Breast epithelium (tissue), 3 donors: ENCODE data around the gene PPFIA1.

ENCODE experiments used
- CTCF ChIP-seq, 3 donors: fragments of 450-650 bp; IDR thresholded peaks; one replicate each; pipeline ENCODE4 v1.5.1; 2016 to 2017; ENCODE audit warnings: antibody characterized with exemption in 3 of 3, mild to moderate bottlenecking in 3 of 3, moderate library complexity in 3 of 3
- POLR2A ChIP-seq: fragments of 450-650 bp; IDR thresholded peaks from one replicate; pipeline ENCODE4 v1.6.1; 2016; ENCODE audit warnings: antibody characterized with exemption, mild to moderate bottlenecking, moderate library complexity
- POLR2AphosphoS5 ChIP-seq, 3 donors: sonication (generic); formaldehyde crosslinking; IDR thresholded peaks; one replicate each; pipeline ENCODE4 v1.6.1; 2017; ENCODE audit warnings: antibody characterized with exemption in 3 of 3

- no peak for TF ChIP-seq CTCF (IDR thresholded peaks at IDR 0.05)
- TF ChIP-seq POLR2A: no peak
- TF ChIP-seq POLR2AphosphoS5 (IDR thresholded peaks at IDR 0.05): no peak
Observed at GRCh38 chr11:70272009-70272408, 1.5 kb downstream of the PPFIA1 start.
